ENCODE results near the gene MSH4.

The MSH4 gene

DNA sequence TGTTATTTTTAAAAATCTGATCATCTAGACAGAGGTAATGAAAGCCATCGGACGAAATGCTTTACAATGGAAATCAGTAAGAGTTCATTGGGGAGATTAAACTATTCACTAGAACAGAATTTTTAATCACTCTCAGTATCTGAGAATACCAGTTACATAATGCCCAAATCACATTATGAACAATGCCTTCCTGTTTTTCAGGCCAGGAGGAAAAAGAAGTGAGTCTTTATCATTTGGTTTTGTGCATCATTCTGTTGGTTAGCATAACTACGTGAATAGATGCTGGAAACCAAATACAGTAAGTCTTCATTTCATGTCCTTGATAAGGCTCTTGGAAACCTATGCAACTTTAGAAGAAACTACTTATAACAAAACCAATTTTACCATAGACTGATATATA lies 153.5 kb downstream of the MSH4 start:
- no peak for DNase-seq

DNA sequence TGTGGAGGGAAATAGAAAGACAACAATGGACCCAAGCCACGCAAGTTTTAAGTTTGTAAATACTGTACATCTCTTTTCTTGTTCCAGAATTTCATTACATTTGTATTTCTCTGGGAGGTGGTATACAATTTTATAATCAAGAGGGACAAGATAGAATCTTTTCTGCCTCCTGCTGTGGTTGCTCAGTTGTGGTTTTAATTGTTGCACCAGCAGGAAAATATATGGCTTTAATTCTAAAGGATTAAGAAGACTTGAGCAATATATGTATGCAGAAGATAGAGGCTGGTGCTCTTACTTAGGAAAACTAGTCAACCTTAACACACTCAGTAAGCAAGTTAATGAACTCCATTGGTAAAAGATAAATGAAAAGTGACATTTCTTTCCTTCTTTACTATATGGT lies 155.3 kb downstream of the MSH4 start:
- DNase-seq, result no peak

DNA sequence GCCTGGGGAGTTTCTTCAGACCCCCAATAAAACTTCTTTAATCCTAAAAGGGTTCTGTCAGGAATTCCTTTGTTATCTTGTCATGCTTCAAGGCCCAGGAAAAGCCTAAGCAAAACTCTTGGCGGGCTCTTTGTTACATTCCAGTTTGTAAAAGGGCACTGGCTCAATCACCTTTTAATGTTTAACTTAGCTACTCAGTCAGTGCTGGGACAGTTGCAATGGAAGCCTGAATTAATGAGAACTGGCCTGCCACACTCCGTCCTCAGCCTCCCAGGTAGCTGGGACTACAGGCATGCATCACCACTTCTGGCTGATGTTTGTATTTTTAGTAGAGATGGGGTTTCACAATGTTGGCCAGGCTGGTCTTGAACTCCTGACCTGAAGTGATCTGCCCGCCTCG lies 156.8 kb downstream of the MSH4 start:
- no peak for DNase-seq

DNA sequence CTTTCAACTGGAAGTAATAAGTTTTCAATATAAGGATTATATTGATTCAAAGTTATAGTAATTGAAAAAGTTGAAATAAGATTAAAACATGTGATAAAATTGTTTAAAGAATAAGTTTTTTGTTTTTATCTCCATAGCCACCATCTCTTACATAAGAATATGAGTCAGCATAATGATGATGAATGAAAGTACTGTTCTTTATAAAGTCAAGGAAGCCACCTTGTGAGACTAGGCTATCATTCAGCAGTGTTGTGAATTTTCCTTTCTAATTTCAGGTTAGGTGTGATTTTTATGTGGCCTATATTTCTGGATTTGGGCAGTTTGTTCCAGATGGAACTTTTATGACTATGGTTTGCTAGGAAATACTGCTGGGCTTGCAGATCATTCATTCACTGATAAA lies 157.9 kb downstream of the MSH4 start:
- DNase-seq, result peak; percentile 14

Data from DMS53 (cell line).